GM23338 (cell line): ENCODE results near the gene MLLT11. TPM values are rescaled to one million over a fixed set of nuclear protein-coding genes. Genes with fewer than 3 reads are reported as not detected.

Experiments used
- ATAC-seq: fragments of 200-7000 bp; cut with Tn5 transposase; 3 replicates; pipeline ENCODE4 v1.9.1; 2020
- DNase-seq: peaks from one replicate; pipeline ENCODE4 v3.0.0-alpha.2; 2015; ENCODE audit warnings: low spot score
- H2AFZ ChIP-seq: fragments of 200-600 bp; sonication (generic); 2 replicates; pipeline ENCODE4 v1.8.0; 2016; ENCODE audit warnings: antibody characterized with exemption, mild to moderate bottlenecking, moderate library complexity
- H3F3A ChIP-seq: fragments of 200-600 bp; sonication (generic); replicated peaks from 2 replicates; pipeline ENCODE4 v1.8.0; 2017; ENCODE audit warnings: antibody characterized with exemption, mixed run types, low read depth
- H3K27ac ChIP-seq: fragments of 200-600 bp; sonication (generic); 2 replicates; pipeline ENCODE4 v1.6.1; 2016; ENCODE audit warnings: low read depth
- H3K27me3 ChIP-seq: fragments of 200-600 bp; sonication (generic); 2 replicates; pipeline ENCODE4 v1.8.0; 2016; ENCODE audit warnings: mild to moderate bottlenecking, mixed run types, moderate library complexity; ENCODE audit not compliant: insufficient read depth
- H3K36me3 ChIP-seq: fragments of 200-600 bp; sonication (generic); 2 replicates; pipeline ENCODE4 v1.8.0; 2016; ENCODE audit warnings: mild to moderate bottlenecking; ENCODE audit not compliant: insufficient read depth
- H3K4me1 ChIP-seq: fragments of 200-600 bp; sonication (generic); 2 replicates; pipeline ENCODE4 v1.8.0; 2016; ENCODE audit warnings: mild to moderate bottlenecking, moderate library complexity; ENCODE audit not compliant: insufficient read depth
- H3K4me2 ChIP-seq: fragments of 200-600 bp; sonication (generic); 2 replicates; pipeline ENCODE4 v1.7.1; 2017; ENCODE audit warnings: mixed run types
- H3K4me3 ChIP-seq: fragments of 200-600 bp; sonication (generic); 2 replicates; pipeline ENCODE4 v1.6.1; 2016; ENCODE audit warnings: mixed run types
- H3K79me2 ChIP-seq: fragments of 200-600 bp; sonication (generic); replicated peaks from 2 replicates; pipeline ENCODE4 v1.8.0; 2017; ENCODE audit warnings: mild to moderate bottlenecking; ENCODE audit not compliant: insufficient read depth
- H3K9me2 ChIP-seq: fragments of 200-600 bp; sonication (generic); 2 replicates; pipeline ENCODE4 v1.8.0; 2017; ENCODE audit not compliant: insufficient read depth
- H4K20me1 ChIP-seq: fragments of 200-600 bp; sonication (generic); replicated peaks from 2 replicates; pipeline ENCODE4 v1.8.0; 2017; ENCODE audit warnings: mild to moderate bottlenecking; ENCODE audit not compliant: insufficient read depth
- H3K27ac Mint-ChIP-seq: 2 replicates; pipeline ENCODE4 v1.8.0; 2020; ENCODE audit warnings: inconsistent platforms, mild to moderate bottlenecking, moderate library complexity, mixed read lengths
- H3K27me3 Mint-ChIP-seq: 3 replicates; pipeline ENCODE4 v1.8.0; 2022; ENCODE audit warnings: low read depth, mild to moderate bottlenecking, moderate library complexity, mixed read lengths, inconsistent platforms; ENCODE audit not compliant: insufficient read depth, poor library complexity
- H3K36me3 Mint-ChIP-seq: 3 replicates; pipeline ENCODE4 v1.8.0; 2021; ENCODE audit warnings: low read depth, mild to moderate bottlenecking, inconsistent platforms, moderate library complexity, mixed read lengths
- H3K4me1 Mint-ChIP-seq: 3 replicates; pipeline ENCODE4 v1.8.0; 2020; ENCODE audit warnings: mild to moderate bottlenecking, inconsistent platforms, mixed read lengths
- H3K4me3 Mint-ChIP-seq: 3 replicates; pipeline ENCODE4 v1.8.0; 2021; ENCODE audit warnings: moderate library complexity, mild to moderate bottlenecking, inconsistent platforms, mixed read lengths
- H3K9me3 Mint-ChIP-seq: 3 replicates; pipeline ENCODE4 v1.8.0; 2020; ENCODE audit warnings: moderate library complexity, mild to moderate bottlenecking, inconsistent platforms, mixed read lengths
- CREB1 ChIP-seq: fragments of 250-450 bp; sonication (Bioruptor Pico); IDR thresholded peaks from 2 replicates; pipeline ENCODE4 v1.5.0; 2020; ENCODE audit warnings: low read depth, mild to moderate bottlenecking, moderate library complexity
- EZH2 ChIP-seq: fragments of 200-600 bp; sonication (generic); IDR thresholded peaks from one replicate; pipeline ENCODE4 v1.8.0; 2017; ENCODE audit warnings: antibody characterized with exemption, mild to moderate bottlenecking, low read depth; ENCODE audit not compliant: unreplicated experiment
- JUNB ChIP-seq: IDR thresholded peaks from one replicate; pipeline ENCODE4 v1.6.1; 2016; ENCODE audit warnings: antibody characterized with exemption; ENCODE audit not compliant: unreplicated experiment
- NANOG ChIP-seq: IDR thresholded peaks from 2 replicates; pipeline ENCODE4 v1.6.1; 2016; ENCODE audit warnings: antibody characterized with exemption, borderline replicate concordance
- POLR2AphosphoS5 ChIP-seq: IDR thresholded peaks from 2 replicates; pipeline ENCODE4 v1.6.1; 2016; ENCODE audit warnings: antibody characterized with exemption, low read depth
- REST ChIP-seq: IDR thresholded peaks from one replicate; pipeline ENCODE4 v1.6.1; 2018; ENCODE audit warnings: antibody characterized with exemption; ENCODE audit not compliant: unreplicated experiment
- ZNF114 ChIP-seq: fragments of 250-450 bp; sonication (Bioruptor Pico); IDR thresholded peaks from 2 replicates; pipeline ENCODE4 v1.5.0; 2020; ENCODE audit warnings: mild to moderate bottlenecking, moderate library complexity
- ZNF331 ChIP-seq: fragments of 250-450 bp; sonication (Bioruptor Pico); IDR thresholded peaks from 2 replicates; pipeline ENCODE4 v1.5.0; 2020; ENCODE audit warnings: low read depth, mild to moderate bottlenecking, moderate library complexity
- ZNF462 ChIP-seq: fragments of 250-450 bp; sonication (Bioruptor Pico); IDR thresholded peaks from 2 replicates; pipeline ENCODE4 v1.5.0; 2020; ENCODE audit warnings: mild to moderate bottlenecking, moderate library complexity
- polyA plus RNA-seq: library from polyadenylated mRNA; unstranded; fragments of >200 nt; fragmentation: Nextera tagmentation; extraction: Ambion mirVana; gene quantifications from 2 replicates; pipeline ENCODE4 v1.2.1, GENCODE V29; 2016
- total RNA-seq: library from RNA; depleted of rRNA; stranded (reverse); fragments of >200 nt; shearing (Covaris generic); gene quantifications from 2 replicates; pipeline ENCODE4 v1.2.3, GENCODE V29; 2014

The MLLT11 gene
- total and polyA plus RNA-seq, 2 experiments from 2014 or later, result 10.6 to 22.6 TPM

- no peaks in the 10 kb centered on the region for H3K9me2 ChIP-seq
- peaks cover 33% of the 10 kb centered on the region for H3K36me3 ChIP-seq
- Mint-ChIP-seq H3K27ac (no peak overlapping the region), H3K4me1 (peaks cover 9% of the 10 kb centered on the region; the same call in 2 of the 3 replicates), H3K9me3 (no peaks in the 10 kb centered on the region), H3K4me3 (0 out of 3 replicates have a peak overlapping the region, but pooled peaks have one; percentile 36), H3K27me3 (peaks cover 8% of the 10 kb centered on the region), H3K36me3 (peaks cover 35% of the 10 kb centered on the region)
- no peaks in the 10 kb centered on the region for H3K27me3 ChIP-seq
- ATAC-seq (no peak), DNase-seq (no peak)
- H3K79me2 ChIP-seq, result no peaks in the 10 kb centered on the region
- H3K4me2 ChIP-seq, result no peak overlapping the region
- TF ChIP-seq ZNF114 (no peak), CREB1 (CRISPR knock-in tag) (no peak), JUNB (no peak), POLR2AphosphoS5 (no peak; the same call in 1 of the 2 replicates), EZH2 (no peak), ZNF462 (no peak), NANOG (no peak), ZNF331 (no peak), REST (no peak)
- H3K4me3 ChIP-seq, result no peak overlapping the region
- no peak overlapping the region for H3K27ac ChIP-seq
- H3K4me1 ChIP-seq, result peaks cover 5% of the 10 kb centered on the region; the same call in 1 of the 2 replicates
- H4K20me1 ChIP-seq, result peaks cover 6% of the 10 kb centered on the region
- no peak overlapping the region for H2AFZ ChIP-seq
- peaks cover 38% of the 10 kb centered on the region for H3F3A ChIP-seq
These were observed 10.7 kb upstream of the MLLT11 start for GRCh38 chr1:151049458-151049857.
